Measurements from ENCODE around the gene NT5M.

NT5M gene

GRCh38 chr17:17395885-17396284, 92.7 kb downstream of the NT5M start:
- DNase-seq, result no peak

All from fibroblast of skin of scalp (primary cell).